Stimulated activated CD4-positive, alpha-beta T cell treated with anti-CD3 and anti-CD28 coated beads, Interleukin-15, amount 100 ng/mL, for 48 hours (primary cell): ENCODE results near the gene CFAP61.

Experiments used
- DNase-seq, 2 donors: peaks; one replicate each; pipeline ENCODE4 v3.0.0-alpha.2; 2020; ENCODE audit warnings: low read depth in 2 of 2

Gene CFAP61

GRCh38 chr20:20275636-20276035 is 223.3 kb downstream of the CFAP61 start:
- no peak for DNase-seq

- no peak for DNase-seq
These were observed 224.6 kb downstream of the CFAP61 start for GRCh38 chr20:20276811-20277530.

GRCh38 chr20:20277894-20278335 is 225.6 kb downstream of the CFAP61 start:
- no peak for DNase-seq

GRCh38 chr20:20286061-20286460 is 233.7 kb downstream of the CFAP61 start:
- no peak for DNase-seq

GRCh38 chr20:20289331-20289730 is 237.0 kb downstream of the CFAP61 start:
- DNase-seq = no peak

- no peak for DNase-seq
These were observed 240.1 kb downstream of the CFAP61 start for GRCh38 chr20:20292472-20292871.

- no peak for DNase-seq
These were observed 240.8 kb downstream of the CFAP61 start for GRCh38 chr20:20293141-20293540.

- no peak for DNase-seq
These were observed 241.5 kb downstream of the CFAP61 start for GRCh38 chr20:20293691-20294385.

- no peak for DNase-seq
These were observed 243.5 kb downstream of the CFAP61 start for GRCh38 chr20:20295621-20296498.

GRCh38 chr20:20297181-20297580 is 244.8 kb downstream of the CFAP61 start:
- no peak for DNase-seq

GRCh38 chr20:20297752-20298151 is 245.4 kb downstream of the CFAP61 start:
- no peak for DNase-seq

GRCh38 chr20:20299904-20300303 is 247.6 kb downstream of the CFAP61 start:
- no peak for DNase-seq

- DNase-seq = no peak
These were observed 251.0 kb downstream of the CFAP61 start for GRCh38 chr20:20303320-20303719.

GRCh38 chr20:20303742-20304141 is 251.4 kb downstream of the CFAP61 start:
- no peak for DNase-seq

GRCh38 chr20:20304942-20305341 is 252.6 kb downstream of the CFAP61 start:
- no peak for DNase-seq

GRCh38 chr20:20312562-20312961 is 260.2 kb downstream of the CFAP61 start:
- DNase-seq = no peak

GRCh38 chr20:20317195-20317594 is 264.9 kb downstream of the CFAP61 start:
- DNase-seq = no peak

- no peak for DNase-seq
These were observed 265.5 kb downstream of the CFAP61 start for GRCh38 chr20:20317621-20318364.

- DNase-seq = no peak
These were observed 266.2 kb downstream of the CFAP61 start for GRCh38 chr20:20318365-20319161.

- no peak for DNase-seq
These were observed 268.8 kb downstream of the CFAP61 start for GRCh38 chr20:20321134-20321533.

GRCh38 chr20:20321917-20322316 is 269.6 kb downstream of the CFAP61 start:
- DNase-seq = no peak
